ENCODE data around the gene INVS.

Gene INVS

DNA sequence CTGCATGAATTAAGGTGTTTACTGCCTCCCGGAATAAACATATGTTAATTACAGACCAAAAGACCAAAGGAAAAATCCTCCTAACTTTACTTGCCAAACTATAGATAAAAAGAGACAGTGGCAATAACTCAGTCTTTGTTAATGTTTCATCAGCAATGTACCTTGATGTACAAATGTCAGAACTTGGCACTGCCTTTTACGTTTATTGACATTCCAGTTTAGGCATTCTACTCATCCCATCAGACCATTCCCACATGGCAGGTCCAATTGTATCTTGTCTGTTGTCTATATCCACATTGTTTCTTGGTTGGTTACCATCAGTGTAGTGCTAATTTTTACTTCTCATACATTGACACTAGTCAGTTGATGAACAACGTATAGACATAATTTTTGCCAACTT is 168.2 kb downstream of the INVS start:
- Mint-ChIP-seq H3K27ac (no peak overlapping the region), H3K4me3 (no peak overlapping the region), H3K9me3 (no peaks in the 10 kb centered on the region), H3K4me1 (no peaks in the 10 kb centered on the region), H3K36me3 (ENCODE audit: low read depth) (peaks cover 49% of the 10 kb centered on the region), H3K27me3 (ENCODE audit: low read depth, poor library complexity) (no peaks in the 10 kb centered on the region)
- TF ChIP-seq, protein P1, sequence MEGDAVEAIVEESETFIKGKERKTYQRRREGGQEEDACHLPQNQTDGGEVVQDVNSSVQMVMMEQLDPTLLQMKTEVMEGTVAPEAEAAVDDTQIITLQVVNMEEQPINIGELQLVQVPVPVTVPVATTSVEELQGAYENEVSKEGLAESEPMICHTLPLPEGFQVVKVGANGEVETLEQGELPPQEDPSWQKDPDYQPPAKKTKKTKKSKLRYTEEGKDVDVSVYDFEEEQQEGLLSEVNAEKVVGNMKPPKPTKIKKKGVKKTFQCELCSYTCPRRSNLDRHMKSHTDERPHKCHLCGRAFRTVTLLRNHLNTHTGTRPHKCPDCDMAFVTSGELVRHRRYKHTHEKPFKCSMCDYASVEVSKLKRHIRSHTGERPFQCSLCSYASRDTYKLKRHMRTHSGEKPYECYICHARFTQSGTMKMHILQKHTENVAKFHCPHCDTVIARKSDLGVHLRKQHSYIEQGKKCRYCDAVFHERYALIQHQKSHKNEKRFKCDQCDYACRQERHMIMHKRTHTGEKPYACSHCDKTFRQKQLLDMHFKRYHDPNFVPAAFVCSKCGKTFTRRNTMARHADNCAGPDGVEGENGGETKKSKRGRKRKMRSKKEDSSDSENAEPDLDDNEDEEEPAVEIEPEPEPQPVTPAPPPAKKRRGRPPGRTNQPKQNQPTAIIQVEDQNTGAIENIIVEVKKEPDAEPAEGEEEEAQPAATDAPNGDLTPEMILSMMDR (IDR thresholded peaks at IDR 0.05) = no peak
- DNase-seq = no peak

GRCh38 chr9:100268271-100268670 is 169.2 kb downstream of the INVS start:
- Mint-ChIP-seq H3K36me3 (ENCODE audit: low read depth) (peaks cover 52% of the 10 kb centered on the region), H3K27ac (no peak overlapping the region), H3K4me1 (no peaks in the 10 kb centered on the region), H3K4me3 (no peak overlapping the region), H3K9me3 (no peaks in the 10 kb centered on the region), H3K27me3 (ENCODE audit: low read depth, poor library complexity) (no peaks in the 10 kb centered on the region)
- TF ChIP-seq, protein P1 (IDR thresholded peaks at IDR 0.05) = no peak
- no peak for DNase-seq

GRCh38 chr9:100269656-100270055 is 170.6 kb downstream of the INVS start:
- Mint-ChIP-seq H3K4me3 (no peak overlapping the region), H3K9me3 (no peaks in the 10 kb centered on the region), H3K27me3 (ENCODE audit: low read depth, poor library complexity) (no peaks in the 10 kb centered on the region), H3K27ac (no peak overlapping the region), H3K4me1 (no peaks in the 10 kb centered on the region), H3K36me3 (ENCODE audit: low read depth) (peaks cover 52% of the 10 kb centered on the region)
- DNase-seq = no peak
- TF ChIP-seq, protein P1 (IDR thresholded peaks at IDR 0.05) = no peak

DNA sequence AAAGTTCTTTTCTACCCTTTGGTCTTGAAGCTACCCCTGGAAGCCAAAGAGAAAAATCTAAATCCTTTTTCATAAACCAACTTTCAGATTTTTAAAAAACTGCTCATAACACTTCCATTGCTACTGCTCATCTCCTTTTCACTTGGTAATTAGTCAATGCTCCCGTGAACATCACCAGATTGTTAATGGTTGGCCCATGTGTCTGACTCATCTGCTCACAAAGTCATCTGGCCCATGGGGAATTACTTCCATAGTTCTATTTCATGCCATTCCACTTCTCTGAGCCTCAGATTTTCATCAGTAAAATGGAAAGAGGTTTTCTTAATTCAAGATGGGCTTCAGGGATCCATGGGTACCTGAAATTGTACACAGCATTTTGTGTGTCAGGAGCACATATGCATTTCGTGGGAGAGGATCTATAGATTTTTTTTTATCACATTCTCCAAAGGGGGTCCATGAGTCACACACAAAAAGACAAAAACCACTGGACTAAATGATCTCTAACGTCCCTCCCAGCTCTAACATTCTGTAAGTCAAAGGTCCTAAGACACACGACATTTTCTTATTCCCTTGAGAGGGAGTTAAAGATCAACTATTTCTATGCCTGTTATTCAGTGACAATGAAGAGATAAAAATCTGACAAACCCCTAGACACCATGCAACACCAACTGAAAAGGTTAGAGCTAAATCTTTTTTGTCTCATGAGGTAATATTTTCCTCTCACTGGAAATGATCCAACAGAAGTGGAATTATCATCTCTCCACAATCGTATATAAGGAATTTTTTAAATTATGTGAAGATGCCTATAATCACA is 178.3 kb downstream of the INVS start:
- Mint-ChIP-seq H3K4me3 (no peak overlapping the region), H3K27me3 (ENCODE audit: low read depth, poor library complexity) (no peaks in the 10 kb centered on the region), H3K27ac (no peak overlapping the region), H3K9me3 (no peaks in the 10 kb centered on the region), H3K36me3 (ENCODE audit: low read depth) (peaks cover 88% of the 10 kb centered on the region), H3K4me1 (peaks cover 12% of the 10 kb centered on the region)
- TF ChIP-seq, protein P1 (IDR thresholded peaks at IDR 0.05) = no peak
- no peak for DNase-seq

DNA sequence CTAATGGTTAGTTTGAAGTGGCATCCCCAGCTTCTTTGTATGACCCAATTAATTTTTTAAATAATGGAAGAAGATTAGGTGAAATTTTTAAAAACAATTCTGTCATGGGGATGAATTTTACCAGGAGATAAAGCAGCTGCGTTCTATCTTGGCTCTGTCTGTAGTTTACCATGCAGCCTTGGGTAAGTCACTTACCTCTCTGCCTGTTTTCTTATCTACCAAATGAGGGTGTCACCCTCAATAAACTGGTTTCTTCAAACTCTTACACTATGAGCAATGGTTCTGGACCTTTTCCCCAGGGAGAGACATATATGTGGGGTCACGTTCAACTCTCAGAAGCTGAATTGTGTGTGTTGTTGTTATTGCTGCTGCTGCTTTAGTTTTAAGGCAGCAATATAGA is 182.0 kb downstream of the INVS start:
- Mint-ChIP-seq H3K9me3 (peaks cover 23% of the 10 kb centered on the region), H3K27me3 (ENCODE audit: low read depth, poor library complexity) (no peaks in the 10 kb centered on the region)

More for the DNA sequence above, 182.0 kb downstream of the INVS start:
- Mint-ChIP-seq H3K4me1 (peaks cover 12% of the 10 kb centered on the region), H3K36me3 (ENCODE audit: low read depth) (peaks cover 89% of the 10 kb centered on the region), H3K4me3 (no peak overlapping the region), H3K27ac (no peak overlapping the region)
- TF ChIP-seq, protein P1 (IDR thresholded peaks at IDR 0.05) = no peak
- no peak for DNase-seq

All from nephron progenitor cell (in vitro differentiated cells).